LNCAP (cell line): Measurements from ENCODE around the gene PALLD.

ENCODE experiments used
- TF ChIP-seq, protein P1 (sequence below): fragments of 450-650 bp; IDR thresholded peaks from 2 replicates; pipeline ENCODE4 v1.5.1; 2017; ENCODE audit warnings: mild to moderate bottlenecking

Gene PALLD

DNA sequence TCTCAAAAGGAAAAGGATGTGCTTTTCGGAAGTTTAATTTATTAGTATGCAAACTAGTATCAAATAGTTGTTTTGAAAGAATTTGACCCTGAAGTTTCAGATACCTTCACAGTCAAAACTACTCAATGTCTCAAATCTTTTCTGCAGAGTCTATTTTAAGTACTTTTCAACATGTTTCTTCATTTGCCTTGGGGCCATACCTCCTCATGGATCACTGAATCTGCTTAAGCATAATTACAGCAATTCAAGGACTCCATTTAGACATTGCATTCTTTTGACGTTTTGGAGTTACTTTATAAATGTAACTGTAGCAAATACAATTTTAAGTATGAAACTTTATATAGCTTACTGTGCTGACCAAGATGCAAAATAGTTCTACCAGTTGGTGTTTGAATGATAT is 25.5 kb downstream of the PALLD start:
- TF ChIP-seq, protein P1, sequence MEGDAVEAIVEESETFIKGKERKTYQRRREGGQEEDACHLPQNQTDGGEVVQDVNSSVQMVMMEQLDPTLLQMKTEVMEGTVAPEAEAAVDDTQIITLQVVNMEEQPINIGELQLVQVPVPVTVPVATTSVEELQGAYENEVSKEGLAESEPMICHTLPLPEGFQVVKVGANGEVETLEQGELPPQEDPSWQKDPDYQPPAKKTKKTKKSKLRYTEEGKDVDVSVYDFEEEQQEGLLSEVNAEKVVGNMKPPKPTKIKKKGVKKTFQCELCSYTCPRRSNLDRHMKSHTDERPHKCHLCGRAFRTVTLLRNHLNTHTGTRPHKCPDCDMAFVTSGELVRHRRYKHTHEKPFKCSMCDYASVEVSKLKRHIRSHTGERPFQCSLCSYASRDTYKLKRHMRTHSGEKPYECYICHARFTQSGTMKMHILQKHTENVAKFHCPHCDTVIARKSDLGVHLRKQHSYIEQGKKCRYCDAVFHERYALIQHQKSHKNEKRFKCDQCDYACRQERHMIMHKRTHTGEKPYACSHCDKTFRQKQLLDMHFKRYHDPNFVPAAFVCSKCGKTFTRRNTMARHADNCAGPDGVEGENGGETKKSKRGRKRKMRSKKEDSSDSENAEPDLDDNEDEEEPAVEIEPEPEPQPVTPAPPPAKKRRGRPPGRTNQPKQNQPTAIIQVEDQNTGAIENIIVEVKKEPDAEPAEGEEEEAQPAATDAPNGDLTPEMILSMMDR, result no peak

DNA sequence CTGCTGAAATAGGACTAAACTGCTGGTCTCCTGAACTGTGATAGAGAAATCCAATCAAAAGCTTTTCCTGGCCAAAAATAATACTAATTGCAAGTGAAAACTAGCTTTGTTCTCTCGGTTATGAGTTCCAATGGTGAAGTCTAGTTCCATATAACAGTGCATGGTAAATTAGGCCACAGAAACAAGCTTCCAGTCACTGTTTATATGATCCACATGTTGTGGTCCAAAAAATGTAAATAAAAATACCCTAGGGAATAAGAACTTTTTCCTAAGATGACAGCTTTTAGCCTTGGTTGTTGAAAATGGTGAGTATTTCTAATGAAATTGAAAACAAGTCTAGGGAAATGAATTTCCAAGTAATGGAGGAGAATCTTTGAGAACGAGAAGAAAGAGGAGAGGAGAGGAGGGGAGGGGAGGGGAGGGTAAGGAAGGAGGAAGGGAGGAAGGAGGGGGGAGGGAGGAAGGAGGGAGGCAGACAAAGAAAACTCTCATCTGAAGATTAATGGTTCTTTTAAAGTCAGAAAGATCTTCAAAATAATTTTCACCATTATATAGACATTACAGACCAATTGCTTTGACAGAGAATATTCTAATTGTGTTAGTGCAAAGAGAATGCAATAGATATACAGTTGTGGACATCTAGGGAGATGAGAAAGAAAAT is 26.1 kb downstream of the PALLD start:
- TF ChIP-seq, protein P1, result no peak

DNA sequence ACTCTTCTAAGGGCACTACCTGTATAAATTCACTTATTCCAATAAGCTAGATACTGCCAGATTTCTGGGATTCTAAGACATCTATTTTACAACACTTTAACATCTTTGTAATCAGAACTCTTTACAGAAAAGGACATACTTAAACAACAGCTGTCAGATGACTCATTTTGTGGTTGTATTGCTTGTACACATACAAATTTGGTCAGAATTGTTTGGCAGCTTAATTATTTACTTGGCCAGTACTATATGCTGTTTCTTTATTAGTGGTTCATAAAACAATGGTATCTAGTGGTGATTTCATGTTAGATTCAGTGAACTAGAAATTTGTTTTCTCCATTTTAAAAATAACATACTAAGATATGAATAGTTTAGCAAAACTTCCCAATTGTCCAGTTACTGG is 27.2 kb downstream of the PALLD start:
- TF ChIP-seq, protein P1, result no peak

DNA sequence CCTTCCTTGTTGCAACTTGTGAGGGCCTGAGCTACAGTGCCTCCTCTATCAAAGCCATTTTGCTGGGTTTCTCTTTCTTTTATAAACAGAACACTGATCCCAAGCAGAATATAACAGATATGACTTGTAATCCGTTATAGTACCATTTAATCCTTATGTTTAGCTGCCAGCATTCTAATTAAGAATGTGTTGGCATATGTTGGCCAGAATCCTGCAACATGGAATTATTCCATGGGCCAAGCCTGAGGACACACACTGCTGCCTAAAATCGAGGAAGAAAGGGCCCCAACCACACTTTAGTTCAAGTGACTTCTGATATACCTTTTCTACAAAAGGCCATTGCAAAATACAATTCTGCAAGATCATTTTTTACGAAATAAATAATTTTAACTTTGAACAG is 28.0 kb downstream of the PALLD start:
- TF ChIP-seq, protein P1, result no peak

DNA sequence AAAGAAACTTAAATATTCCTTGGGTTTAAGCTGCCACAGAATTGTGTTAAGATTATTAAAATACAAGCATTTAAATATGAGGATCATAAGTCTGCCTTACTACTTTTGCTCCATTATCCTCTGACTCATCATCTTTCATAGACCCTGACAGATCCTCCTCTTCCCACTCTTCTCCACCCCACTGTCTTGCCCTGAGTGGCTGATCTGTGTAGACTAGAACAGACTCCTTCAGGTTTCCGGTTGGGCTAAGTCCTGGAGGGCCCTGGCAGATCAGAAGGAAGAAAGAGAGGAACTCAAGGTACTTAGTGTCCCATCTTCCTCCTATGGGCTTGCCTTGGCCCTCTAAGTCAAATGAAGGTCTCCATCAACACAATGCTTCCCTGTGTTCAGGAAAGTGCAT is 30.7 kb downstream of the PALLD start:
- TF ChIP-seq, protein P1, result no peak

DNA sequence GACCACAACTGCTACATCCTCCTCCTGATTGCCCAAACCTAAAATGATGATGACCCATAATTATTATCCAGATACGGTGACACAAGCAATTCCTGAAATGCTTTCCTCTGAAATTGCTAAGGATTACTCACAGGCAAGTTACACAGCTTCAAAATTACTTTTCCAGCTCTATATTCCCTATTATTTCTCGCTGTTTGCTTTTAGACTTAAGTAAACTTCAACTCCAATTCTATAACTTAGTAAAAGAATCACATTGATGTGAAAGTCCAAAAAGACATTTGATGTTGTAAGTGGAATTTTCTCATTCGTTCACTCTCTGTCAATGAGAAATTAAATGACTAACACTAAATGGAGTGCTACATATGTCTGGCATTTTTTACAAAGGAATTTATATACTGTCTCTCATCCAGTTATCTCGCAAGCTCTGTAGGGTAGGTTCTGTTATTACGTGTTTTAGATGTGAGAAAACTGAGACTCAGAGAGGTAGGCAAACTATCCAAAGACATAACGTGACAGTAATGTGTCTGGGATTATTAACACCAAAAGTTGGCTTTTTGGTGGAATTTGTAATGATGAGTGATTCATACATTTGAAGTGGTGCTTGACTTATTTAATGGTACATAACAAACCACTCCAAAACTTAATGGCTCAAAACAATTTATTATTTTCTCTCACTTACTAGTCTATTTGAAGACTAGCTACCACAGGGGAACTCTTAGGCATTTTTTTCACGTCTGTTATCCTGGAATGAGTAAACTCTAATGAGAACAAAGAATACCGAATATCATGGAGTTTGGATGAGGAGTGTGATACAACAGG is 31.5 kb downstream of the PALLD start:
- TF ChIP-seq, protein P1, result no peak

DNA sequence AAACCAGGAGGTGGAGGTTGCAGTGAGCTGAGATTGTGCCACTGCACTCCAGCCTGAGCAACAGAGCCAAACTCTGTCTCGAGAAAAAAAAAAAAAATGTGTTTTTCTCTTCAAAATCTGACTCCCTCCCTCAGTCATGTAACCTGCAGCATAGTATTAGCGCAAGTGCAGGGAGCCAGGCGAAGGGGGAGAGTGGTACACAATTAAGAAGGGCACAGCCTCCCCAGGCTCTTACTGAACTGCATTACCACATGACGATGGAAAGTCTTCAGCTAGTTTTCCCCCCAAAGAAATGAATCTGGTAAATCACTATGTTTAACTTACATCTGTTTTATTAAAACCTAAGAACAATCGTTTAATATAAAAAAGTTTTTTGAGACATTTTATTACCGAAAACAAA is 32.4 kb downstream of the PALLD start:
- TF ChIP-seq, protein P1, result no peak
